ENCODE measurements around the gene SPPL2A. TPM values are rescaled to one million over a fixed set of nuclear protein-coding genes. Genes with fewer than 3 reads are reported as not detected.

SPPL2A gene
- total and polyA plus RNA-seq, 2 of the 13 experiments (the other 11 are each of a cell fraction or from before 2014, with no cell fraction given) = 80.5 to 105 TPM

- intact Hi-C loops (cut with micrococcal nuclease; ENCODE audit: unreplicated experiment) (no loop called here), in situ Hi-C loops (cut with HindIII; ENCODE audit: extremely low pct_ligation_motif_present, low pct_unique_long_range_greater_than_20kb) (no loop called here)
- ChIA-PET CTCF (ENCODE audit: low intra/inter-chr PET ratio, low total read pairs) (no interaction called here), POLR2A (no interaction called here)
- Histone ChIP-seq H3K9ac (ENCODE audit: insufficient read depth, low read depth, low read length) (no peak overlapping the region), H3K27ac (ENCODE audit: extremely low read length, insufficient read depth, low read length) (no peak overlapping the region), H3K36me3 (replicated peaks in 1 of 2; ENCODE audit: control insufficient read depth in 1 of 2, insufficient read depth in 2 of 2, low read length in 2 of 2) (peaks cover 4 to 44% of the 10 kb centered on the region in 2 experiments; a peak in 4 of 5 replicates), H3K4me3 (replicated peaks in 1 of 3; ENCODE audit: insufficient read depth in 1 of 3, low read depth in 2 of 3, low read length in 3 of 3) (no peak overlapping the region), H3K4me2 (ENCODE audit: low read depth, low read length) (no peak overlapping the region), H3K9me3 (ENCODE audit: low read length) (no peaks in the 10 kb centered on the region), H4K20me1 (ENCODE audit: insufficient read depth, low read length) (no peaks in the 10 kb centered on the region), H3K79me2 (ENCODE audit: insufficient read depth, low read length) (no peaks in the 10 kb centered on the region), H3K27me3 (ENCODE audit: control insufficient read depth in 1 of 2, insufficient read depth in 2 of 2, low read length in 2 of 2) (no peaks in the 10 kb centered on the region), H2AFZ (ENCODE audit: low read length) (no peak overlapping the region), H3K4me1 (ENCODE audit: insufficient read depth, low read length) (no peaks in the 10 kb centered on the region)
- BruUV-seq (replicated peaks) = TSS peak; percentile 35
- no peak for DNase-seq (ENCODE audit: low spot score)
- ATAC-seq = no peak
- WGBS (ENCODE audit: low lambda C conversion rate) = 75% methylated on average over 4 of the region's 4 CpGs
- TF ChIP-seq, protein P1, sequence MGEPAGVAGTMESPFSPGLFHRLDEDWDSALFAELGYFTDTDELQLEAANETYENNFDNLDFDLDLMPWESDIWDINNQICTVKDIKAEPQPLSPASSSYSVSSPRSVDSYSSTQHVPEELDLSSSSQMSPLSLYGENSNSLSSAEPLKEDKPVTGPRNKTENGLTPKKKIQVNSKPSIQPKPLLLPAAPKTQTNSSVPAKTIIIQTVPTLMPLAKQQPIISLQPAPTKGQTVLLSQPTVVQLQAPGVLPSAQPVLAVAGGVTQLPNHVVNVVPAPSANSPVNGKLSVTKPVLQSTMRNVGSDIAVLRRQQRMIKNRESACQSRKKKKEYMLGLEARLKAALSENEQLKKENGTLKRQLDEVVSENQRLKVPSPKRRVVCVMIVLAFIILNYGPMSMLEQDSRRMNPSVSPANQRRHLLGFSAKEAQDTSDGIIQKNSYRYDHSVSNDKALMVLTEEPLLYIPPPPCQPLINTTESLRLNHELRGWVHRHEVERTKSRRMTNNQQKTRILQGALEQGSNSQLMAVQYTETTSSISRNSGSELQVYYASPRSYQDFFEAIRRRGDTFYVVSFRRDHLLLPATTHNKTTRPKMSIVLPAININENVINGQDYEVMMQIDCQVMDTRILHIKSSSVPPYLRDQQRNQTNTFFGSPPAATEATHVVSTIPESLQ (CRISPR knock-in tag; conservative IDR thresholded peaks at IDR 0.05) = no peak
- no peak for TF ChIP-seq ZFYVE20 (CRISPR knock-in tag; IDR thresholded peaks at IDR 0.05; ENCODE audit: borderline replicate concordance, low read depth)
- TF ChIP-seq REXO4 (CRISPR knock-in tag; IDR thresholded peaks at IDR 0.05; ENCODE audit: borderline replicate concordance) = no peak
- no peak for TF ChIP-seq ZNF777 (CRISPR knock-in tag; IDR thresholded peaks at IDR 0.05)
- no peak for TF ChIP-seq ZNF549 (CRISPR knock-in tag; IDR thresholded peaks at IDR 0.05)
- no peak for TF ChIP-seq GLI4 (CRISPR knock-in tag; IDR thresholded peaks at IDR 0.05; ENCODE audit: borderline replicate concordance)
- no peak for TF ChIP-seq DDIT3 (CRISPR knock-in tag; IDR thresholded peaks at IDR 0.05)
- TF ChIP-seq ZNF260 (CRISPR knock-in tag; IDR thresholded peaks at IDR 0.05; ENCODE audit: borderline replicate concordance, low read depth) = no peak
- TF ChIP-seq SYNCRIP (IDR thresholded peaks at IDR 0.05; ENCODE audit: insufficient read depth, low read depth, low read length) = no peak
- TF ChIP-seq UBTF (CRISPR knock-in tag; IDR thresholded peaks at IDR 0.05) = no peak
- no peak for FAIRE-seq
These were observed 30.4 kb downstream of the SPPL2A start for GRCh38 chr15:50735156-50735555.

All from HepG2 (cell line).